Lower leg skin (tissue), 3 donors: ENCODE measurements around the gene PMF1.

ENCODE experiments used
- POLR2A ChIP-seq, 2 donors: fragments of 450-650 bp; IDR thresholded peaks; one replicate each; pipeline ENCODE4 v1.6.1; 2016 to 2017; ENCODE audit warnings: antibody characterized with exemption in 2 of 2, mild to moderate bottlenecking in 1 of 2, moderate library complexity in 1 of 2
- TF ChIP-seq, protein P1 (sequence below), 3 donors: fragments of 450-650 bp; IDR thresholded peaks; one replicate each; pipeline ENCODE4 v1.5.1; 2016; ENCODE audit warnings: antibody characterized with exemption in 3 of 3, mild to moderate bottlenecking in 3 of 3, moderate library complexity in 2 of 3

DNA sequence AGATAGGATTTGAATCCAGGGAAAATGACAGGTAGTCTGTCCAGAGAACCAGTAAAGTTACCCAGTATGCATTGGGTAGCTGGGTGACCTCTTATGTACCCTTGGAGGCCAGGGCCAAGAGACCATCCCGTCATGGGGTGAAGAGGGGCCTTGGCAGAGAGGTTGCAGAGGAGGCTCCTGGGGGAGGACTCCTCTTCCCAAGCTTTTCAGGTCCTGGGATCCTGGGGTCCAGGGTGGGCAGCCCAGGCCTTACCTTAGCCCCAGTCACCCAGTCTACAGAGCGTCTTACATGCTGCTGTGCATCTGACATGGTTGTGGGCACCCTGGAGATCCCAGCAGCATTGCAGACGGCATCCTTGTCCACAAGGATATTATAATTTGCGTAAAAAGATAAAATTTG lies 14.0 kb downstream of the PMF1 start:
- TF ChIP-seq, protein P1, sequence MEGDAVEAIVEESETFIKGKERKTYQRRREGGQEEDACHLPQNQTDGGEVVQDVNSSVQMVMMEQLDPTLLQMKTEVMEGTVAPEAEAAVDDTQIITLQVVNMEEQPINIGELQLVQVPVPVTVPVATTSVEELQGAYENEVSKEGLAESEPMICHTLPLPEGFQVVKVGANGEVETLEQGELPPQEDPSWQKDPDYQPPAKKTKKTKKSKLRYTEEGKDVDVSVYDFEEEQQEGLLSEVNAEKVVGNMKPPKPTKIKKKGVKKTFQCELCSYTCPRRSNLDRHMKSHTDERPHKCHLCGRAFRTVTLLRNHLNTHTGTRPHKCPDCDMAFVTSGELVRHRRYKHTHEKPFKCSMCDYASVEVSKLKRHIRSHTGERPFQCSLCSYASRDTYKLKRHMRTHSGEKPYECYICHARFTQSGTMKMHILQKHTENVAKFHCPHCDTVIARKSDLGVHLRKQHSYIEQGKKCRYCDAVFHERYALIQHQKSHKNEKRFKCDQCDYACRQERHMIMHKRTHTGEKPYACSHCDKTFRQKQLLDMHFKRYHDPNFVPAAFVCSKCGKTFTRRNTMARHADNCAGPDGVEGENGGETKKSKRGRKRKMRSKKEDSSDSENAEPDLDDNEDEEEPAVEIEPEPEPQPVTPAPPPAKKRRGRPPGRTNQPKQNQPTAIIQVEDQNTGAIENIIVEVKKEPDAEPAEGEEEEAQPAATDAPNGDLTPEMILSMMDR (IDR thresholded peaks at IDR 0.05): no peak
- TF ChIP-seq POLR2A (IDR thresholded peaks at IDR 0.05): no peak
